Measurements from ENCODE around the gene LACTB. TPM values are rescaled to one million over a fixed set of nuclear protein-coding genes. Genes with fewer than 3 reads are reported as not detected.
A peak's percentile ranks its signal among the peaks of the same experiment; 100 is the strongest.

LACTB gene
- total RNA-seq, 1 experiment from 2014 or later: 17.2 TPM

GRCh38 chr15:63076714-63077046, 45.0 kb upstream of the LACTB start (continued):
- TF ChIP-seq ZNF416 (CRISPR knock-in tag; IDR thresholded peaks at IDR 0.05) (no peak), ZNF317 (CRISPR knock-in tag; IDR thresholded peaks at IDR 0.05; ENCODE audit: borderline replicate concordance, low read depth) (no peak), NR2C2 (CRISPR knock-in tag; IDR thresholded peaks at IDR 0.05) (no peak), TEAD1 (CRISPR knock-in tag; IDR thresholded peaks at IDR 0.05) (peak; percentile 53; the same call in 1 of the 2 replicates), KAT7 (CRISPR knock-in tag; IDR thresholded peaks at IDR 0.05; ENCODE audit: borderline replicate concordance) (no peak), IRF1 (CRISPR knock-in tag; IDR thresholded peaks at IDR 0.05) (no peak), TP53 (CRISPR knock-in tag; IDR thresholded peaks at IDR 0.05) (no peak), ZNF232 (CRISPR knock-in tag; IDR thresholded peaks at IDR 0.05) (no peak), ZNF532 (CRISPR knock-in tag; IDR thresholded peaks at IDR 0.05; ENCODE audit: borderline replicate concordance) (no peak), AR (CRISPR knock-in tag; IDR thresholded peaks at IDR 0.05) (no peak), NR1H2 (CRISPR knock-in tag; IDR thresholded peaks at IDR 0.05) (no peak), HMGA2 (CRISPR knock-in tag; IDR thresholded peaks at IDR 0.05) (no peak), JUN (CRISPR knock-in tag; IDR thresholded peaks at IDR 0.05) (no peak), ZNF423 (CRISPR knock-in tag; IDR thresholded peaks at IDR 0.05) (peak; percentile 36; the same call in 1 of the 2 replicates), SOX15 (CRISPR knock-in tag; IDR thresholded peaks at IDR 0.05) (no peak)

GRCh38 chr15:63077952-63078351, 43.7 kb upstream of the LACTB start:
- Mint-ChIP-seq H3K27me3 (ENCODE audit: low read depth) (no peaks in the 10 kb centered on the region), H3K4me3 (peak overlapping the region; percentile 3; the same call in 1 of the 2 replicates), H3K4me1 (peaks cover 88% of the 10 kb centered on the region), H3K9me3 (no peaks in the 10 kb centered on the region), H3K27ac (peak overlapping the region; percentile 61), H3K36me3 (no peaks in the 10 kb centered on the region)
- peak; percentile 17 for ATAC-seq
- ChIA-PET POLR2A (no interaction called here), CTCF (interaction anchor here (2.9 to 4.0 kb wide), 2 partner anchors 12 to 30 kb away, joined by 6 to 27 read pairs; no protein-coding TSS in a partner anchor)
- no peak for DNase-seq (ENCODE audit: low spot score)
- TF ChIP-seq USF2 (CRISPR knock-in tag; IDR thresholded peaks at IDR 0.05) (no peak), JUN (CRISPR knock-in tag; IDR thresholded peaks at IDR 0.05) (no peak), NR3C1 (CRISPR knock-in tag; conservative IDR thresholded peaks at IDR 0.05; ENCODE audit: low read depth) (no peak), ZNF263 (CRISPR knock-in tag; IDR thresholded peaks at IDR 0.05; ENCODE audit: low read depth) (no peak), IRF1 (CRISPR knock-in tag; IDR thresholded peaks at IDR 0.05) (no peak), ZBTB43 (CRISPR knock-in tag; IDR thresholded peaks at IDR 0.05) (no peak), SMAD3 (CRISPR knock-in tag; IDR thresholded peaks at IDR 0.05; ENCODE audit: borderline replicate concordance) (no peak), ZBTB21 (CRISPR knock-in tag; IDR thresholded peaks at IDR 0.05; ENCODE audit: borderline replicate concordance) (no peak), TEAD1 (CRISPR knock-in tag; IDR thresholded peaks at IDR 0.05) (no peak), E2F5 (CRISPR knock-in tag; IDR thresholded peaks at IDR 0.05) (no peak)
